GM10847 (cell line): ENCODE measurements around the gene GNL2.

Source experiments
- POLR2A ChIP-seq: IDR thresholded peaks from 2 replicates; pipeline ENCODE4 v1.6.1; 2011; ENCODE audit not compliant: insufficient read length; ENCODE audit errors: extremely low read depth

The GNL2 gene

DNA sequence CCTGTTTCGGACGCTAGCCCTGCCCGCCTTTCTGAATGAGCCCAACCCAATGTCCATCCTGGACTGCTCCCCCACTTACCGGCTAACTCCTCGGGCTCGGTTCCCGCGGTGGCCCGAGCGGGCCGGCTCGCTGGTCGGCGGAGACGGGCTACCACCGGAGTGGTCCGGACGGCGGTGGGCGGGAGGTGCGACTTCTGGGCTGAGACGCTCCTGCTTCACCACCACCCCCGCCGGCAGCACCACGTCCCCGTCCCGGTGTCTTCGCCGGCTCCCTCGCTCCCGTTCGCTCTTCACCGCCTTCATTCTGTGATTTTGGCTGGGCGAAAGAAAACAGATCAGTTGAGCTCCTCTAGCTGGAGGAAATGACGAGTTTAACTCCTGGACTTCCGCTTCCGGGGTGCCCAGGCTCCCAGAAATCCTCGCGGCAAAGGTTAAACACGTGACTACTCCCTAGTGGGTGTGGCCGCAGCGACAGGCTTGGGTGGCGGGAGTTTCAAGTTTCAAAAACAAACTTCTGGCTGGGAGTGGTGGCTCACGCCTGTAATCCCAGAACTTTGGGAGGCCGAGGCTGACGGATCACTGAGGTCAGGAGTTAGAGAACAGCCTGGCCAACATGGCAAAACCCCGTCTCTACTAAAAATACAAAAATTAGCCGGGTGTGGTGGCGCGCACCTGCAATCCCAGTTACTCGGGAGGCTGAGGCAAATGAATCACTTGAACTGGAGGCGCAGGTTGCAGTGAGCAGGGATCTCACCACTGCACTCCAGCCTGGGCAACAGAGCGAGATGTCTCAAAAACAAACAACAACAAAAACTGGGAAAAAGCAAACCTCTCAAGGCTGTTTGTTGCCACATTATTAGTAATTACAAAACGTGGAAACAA, 41.6 kb downstream of the GNL2 start, which contains the start of gene SNIP1:
Gene SNIP1, minus strand, starts transcription at position 367 of the 882 bp plus-strand sequence. Its CDS starts 64 bp downstream, at position 303.
- peak; percentile 41 for TF ChIP-seq POLR2A

DNA sequence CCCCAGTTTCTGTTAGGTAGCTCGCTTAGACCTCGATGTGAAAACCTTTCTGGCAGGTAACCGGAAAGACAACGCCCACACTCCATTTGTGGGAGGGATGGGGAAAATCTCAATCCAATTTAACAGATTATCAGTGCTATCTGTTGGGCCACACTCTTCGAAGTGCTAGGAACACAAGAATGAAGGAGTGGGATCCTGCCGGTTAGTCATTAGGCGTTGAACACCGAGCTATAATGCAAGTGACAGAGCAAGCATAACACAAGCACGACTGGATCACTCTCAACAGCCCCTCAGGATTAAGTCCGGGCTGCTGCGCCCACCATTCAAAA, 42.2 kb downstream of the GNL2 start:
- TF ChIP-seq POLR2A: no peak

DNA sequence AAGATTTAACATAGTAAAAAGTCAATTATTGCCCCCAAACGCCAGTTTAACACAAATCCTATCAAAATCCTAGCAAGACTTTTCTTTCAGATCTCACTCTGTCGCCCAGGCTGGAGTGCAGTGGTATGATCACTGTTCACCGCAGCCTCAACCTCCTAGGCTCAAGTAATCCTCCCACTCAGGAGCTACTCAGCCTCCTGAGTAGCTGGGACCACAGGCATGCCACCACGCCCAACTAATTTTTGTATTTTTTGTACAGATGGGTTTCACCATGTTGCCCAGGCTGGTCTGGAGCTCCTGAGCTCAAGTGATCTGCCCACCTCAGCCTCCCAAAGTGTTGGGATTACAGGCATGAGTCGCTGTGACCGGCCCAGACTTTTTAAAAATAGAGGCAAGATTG, 46.4 kb downstream of the GNL2 start:
- TF ChIP-seq POLR2A: no peak

DNA sequence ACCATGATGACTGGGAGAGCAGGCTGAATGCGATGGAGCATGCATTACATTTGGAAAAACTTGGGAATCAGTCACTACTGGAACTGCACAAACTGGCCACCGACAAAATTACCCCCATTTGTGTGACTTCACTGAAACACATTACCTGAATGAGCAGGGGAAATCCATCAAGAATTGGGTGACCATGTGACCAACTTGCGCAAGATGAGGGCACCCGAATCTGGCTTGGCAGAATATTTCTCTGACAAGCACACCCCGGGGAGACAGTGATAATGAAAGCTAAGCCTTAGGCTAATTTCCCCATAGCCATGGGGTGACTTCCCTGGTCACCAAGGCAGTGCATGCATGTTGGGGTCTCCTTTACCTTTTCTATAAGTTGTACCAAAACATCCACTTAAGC, 50.7 kb downstream of the GNL2 start:
- no peak for TF ChIP-seq POLR2A

DNA sequence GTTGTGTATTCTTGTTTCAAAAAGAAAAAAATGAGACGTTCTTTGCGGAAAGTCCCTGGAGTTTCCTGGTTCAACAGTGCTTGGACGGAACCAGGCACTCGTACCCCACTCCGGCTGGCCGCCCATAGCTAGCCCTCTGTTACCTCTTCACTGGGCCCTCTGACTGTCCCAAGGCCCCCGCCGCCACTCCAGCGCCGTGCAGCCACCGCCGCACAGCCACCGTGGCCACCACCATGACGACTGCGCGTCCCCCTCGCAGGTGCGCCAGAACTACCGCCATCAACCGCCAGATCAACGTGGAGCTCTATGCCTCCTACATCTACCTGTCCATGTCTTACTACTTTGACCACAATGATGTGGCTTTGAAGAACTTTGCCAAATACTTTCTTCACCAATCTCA, 51.2 kb downstream of the GNL2 start:
- no peak for TF ChIP-seq POLR2A

DNA sequence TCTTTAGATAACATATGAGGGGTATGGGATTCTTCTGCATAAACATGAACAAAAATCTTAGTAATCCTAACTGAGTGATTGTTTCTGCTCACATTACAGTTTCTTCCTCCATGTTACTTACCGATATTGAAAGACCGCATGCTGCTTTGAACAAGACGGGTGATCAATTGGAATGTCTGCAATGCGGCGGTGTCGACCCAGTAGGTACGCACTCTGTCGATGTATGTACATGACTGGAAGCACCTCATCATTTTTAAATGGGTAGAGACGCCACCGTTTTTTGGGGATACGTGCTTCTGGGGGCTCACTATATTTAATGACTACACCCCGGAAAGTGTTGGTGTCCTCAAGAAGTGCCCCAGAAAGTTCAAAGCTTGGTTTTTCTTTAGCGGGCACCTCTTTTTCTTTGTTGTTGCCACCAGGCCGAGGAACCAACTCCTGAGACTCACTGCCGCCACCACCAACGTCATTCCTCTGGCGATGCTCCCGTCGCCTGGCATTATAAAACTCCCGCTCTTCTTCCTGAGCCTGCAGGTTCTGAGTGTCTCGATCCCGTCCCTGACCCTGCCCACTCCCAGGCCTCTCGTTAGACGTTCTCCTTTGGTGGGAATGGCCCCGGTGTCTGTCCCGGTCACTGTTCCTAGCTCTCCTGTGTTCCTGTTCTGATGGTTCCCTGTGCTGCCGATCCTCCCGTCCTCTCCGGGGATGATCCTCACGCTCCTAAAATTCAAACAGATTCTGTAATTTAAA, 55.5 kb downstream of the GNL2 start:
- TF ChIP-seq POLR2A: no peak

DNA sequence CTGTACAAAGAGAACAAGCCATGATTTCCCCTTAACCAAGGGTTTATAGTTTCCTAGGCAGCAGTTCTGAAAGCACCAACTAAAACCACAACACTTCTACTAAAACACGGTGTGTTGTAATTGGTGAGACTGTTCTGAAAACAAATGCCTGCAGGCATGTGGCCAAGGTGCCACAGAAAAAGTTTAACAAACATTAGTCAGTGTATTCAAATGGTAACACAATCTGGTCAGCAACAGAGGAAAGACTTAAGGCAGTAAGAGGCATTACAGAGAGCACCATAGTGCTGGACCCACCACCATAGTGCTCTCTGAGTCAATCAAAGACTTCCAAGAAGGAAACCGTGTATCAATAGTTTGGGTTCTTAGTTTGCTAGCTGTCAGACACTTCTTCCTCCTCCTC, 58.4 kb downstream of the GNL2 start:
- no peak for TF ChIP-seq POLR2A

DNA sequence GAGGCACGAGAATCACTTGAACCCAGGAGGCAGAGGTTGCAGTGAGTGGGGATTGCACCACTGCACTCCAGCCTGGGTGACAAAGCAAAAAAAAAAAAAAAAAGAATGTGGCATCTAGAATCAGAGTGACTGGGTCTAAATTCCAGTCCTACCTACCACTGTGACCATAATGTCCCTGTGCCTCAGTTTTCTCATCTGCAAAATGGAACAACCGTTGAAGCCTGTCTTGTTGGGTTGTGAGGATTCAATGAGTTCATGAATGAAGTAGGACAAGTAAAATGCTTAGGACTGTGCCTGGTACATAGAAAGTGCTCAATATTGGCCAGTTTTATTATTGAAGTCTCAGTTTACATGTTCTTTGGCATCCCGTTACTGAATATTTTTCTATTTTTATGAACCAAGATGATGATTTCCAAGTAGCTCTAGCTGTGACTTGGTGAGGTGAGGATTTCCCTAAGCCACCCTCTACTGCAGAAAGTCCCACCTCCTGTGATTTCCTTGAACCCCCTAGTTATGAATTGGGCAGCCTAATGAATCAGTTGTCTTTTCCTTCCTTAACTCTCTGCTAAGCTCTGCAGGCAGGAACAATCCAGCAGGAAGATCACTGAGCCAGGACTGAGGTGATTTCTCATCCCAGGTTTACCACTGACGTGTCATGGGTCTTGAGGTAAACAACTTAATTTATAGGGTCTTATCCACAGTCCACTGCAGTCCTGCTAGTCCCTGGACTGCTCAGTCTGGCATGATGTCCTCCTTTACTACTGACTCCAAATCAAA, 62.2 kb downstream of the GNL2 start:
- TF ChIP-seq POLR2A: no peak

DNA sequence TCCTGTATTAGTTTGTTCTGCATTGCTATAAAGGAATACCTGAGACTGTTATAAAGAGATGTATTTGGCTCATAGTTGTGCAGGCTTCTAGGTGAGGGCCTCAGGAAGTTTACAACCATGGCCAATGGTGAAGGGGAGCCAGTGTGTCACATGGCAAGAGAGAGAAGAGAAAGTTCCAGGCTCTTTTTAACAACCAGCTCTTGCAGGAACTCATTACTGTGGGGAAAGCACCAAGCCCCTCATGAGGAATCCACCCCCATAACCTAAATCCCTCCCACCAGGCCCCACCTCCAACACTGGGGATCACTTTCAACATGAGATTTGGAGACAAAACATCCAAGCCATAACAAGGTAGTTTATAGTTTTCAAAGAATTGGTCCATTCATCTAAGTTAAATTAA, 76.1 kb downstream of the GNL2 start:
- no peak for TF ChIP-seq POLR2A

DNA sequence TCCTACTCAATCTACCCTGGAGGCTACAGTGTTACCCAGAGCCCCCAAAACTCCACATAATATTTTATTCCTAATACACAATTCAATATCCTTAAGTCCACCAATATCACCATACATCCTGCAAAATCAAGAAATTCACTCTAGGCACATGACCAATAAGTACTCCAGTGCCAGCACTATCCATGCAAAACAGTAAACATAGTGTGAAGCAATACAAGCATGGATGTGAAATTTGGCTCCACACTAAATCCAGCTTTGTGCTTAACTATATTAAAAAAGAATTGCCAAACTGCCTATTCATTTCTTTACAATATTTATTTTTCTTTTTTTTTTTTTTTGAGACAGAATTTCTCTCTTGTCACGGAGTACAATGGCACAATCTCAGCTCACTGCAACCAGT, 78.2 kb downstream of the GNL2 start:
- no peak for TF ChIP-seq POLR2A
